CD8-positive, alpha-beta memory T cell (primary cell): ENCODE measurements around the gene SUSD5. TPM values are rescaled to one million over a fixed set of nuclear protein-coding genes. Genes with fewer than 3 reads are reported as not detected.
"Not testable (repeated sequence)": the region's sequence is repeated elsewhere in the genome, so short reads cannot be mapped to it uniquely, and the experiment has no call there.

ENCODE experiments used
- CTCF ChIA-PET: fragments of 350-600 bp; sonication (Branson Sonifier 250); formaldehyde crosslinking; loops from one replicate; lab custom pipeline; 2021; ENCODE audit warnings: antibody characterized with exemption; lab: Charles Lee
- POLR2A ChIA-PET: fragments of 350-600 bp; sonication (Branson Sonifier 250); formaldehyde crosslinking; loops from one replicate; lab custom pipeline; 2021; ENCODE audit warnings: antibody characterized with exemption; lab: Charles Lee
- DNase-seq, 5 donors: peaks; one replicate each; pipeline versions ENCODE4 v3.0.0 to v3.0.0-alpha.2; 2020 to 2022; ENCODE audit warnings: mixed read lengths in 1 of 5
- H3K27ac ChIP-seq: one replicate; pipeline ENCODE4 v1.7.0; 2013; ENCODE audit warnings: low read depth, mild to moderate bottlenecking, low read length, moderate library complexity
- H3K27me3 ChIP-seq: 2 replicates; pipeline ENCODE4 v1.7.0; 2013; ENCODE audit warnings: low read length, mild to moderate bottlenecking; ENCODE audit not compliant: insufficient read depth, poor library complexity, severe bottlenecking
- H3K36me3 ChIP-seq: 2 replicates; pipeline ENCODE4 v1.7.0; 2013; ENCODE audit warnings: mild to moderate bottlenecking, low read length, moderate library complexity; ENCODE audit not compliant: insufficient read depth
- H3K4me1 ChIP-seq: 2 replicates; pipeline ENCODE4 v1.7.0; 2013; ENCODE audit warnings: mild to moderate bottlenecking, low read length, moderate library complexity; ENCODE audit not compliant: insufficient read depth
- H3K4me3 ChIP-seq: 2 replicates; pipeline ENCODE4 v1.7.0; 2013; ENCODE audit warnings: mild to moderate bottlenecking, low read length
- H3K9me3 ChIP-seq: 2 replicates; pipeline ENCODE4 v1.7.0; 2013; ENCODE audit warnings: mild to moderate bottlenecking, low read length
- H3K27ac Mint-ChIP-seq, 8 donors: one replicate each; pipeline ENCODE4 v1.8.0; 2020 to 2021; ENCODE audit warnings: mixed read lengths in 8 of 8, mild to moderate bottlenecking in 6 of 8, inconsistent platforms in 3 of 8, moderate library complexity in 3 of 8
- H3K27me3 Mint-ChIP-seq, 2 donors: one replicate each; pipeline ENCODE4 v1.8.0; 2020 to 2021; ENCODE audit warnings: mixed read lengths in 2 of 2, mild to moderate bottlenecking in 1 of 2, moderate library complexity in 1 of 2
- H3K36me3 Mint-ChIP-seq, 3 donors: one replicate each; pipeline ENCODE4 v1.8.0; 2020 to 2021; ENCODE audit warnings: mixed read lengths in 3 of 3, inconsistent platforms in 1 of 3, mild to moderate bottlenecking in 1 of 3
- H3K4me1 Mint-ChIP-seq, 3 donors: one replicate each; pipeline ENCODE4 v1.8.0; 2020 to 2021; ENCODE audit warnings: mixed read lengths in 3 of 3, inconsistent platforms in 1 of 3, mild to moderate bottlenecking in 1 of 3
- H3K4me3 Mint-ChIP-seq, 7 donors: one replicate each; pipeline ENCODE4 v1.8.0; 2020 to 2021; ENCODE audit warnings: mixed read lengths in 7 of 7, mild to moderate bottlenecking in 6 of 7, moderate library complexity in 4 of 7, inconsistent platforms in 2 of 7
- H3K9me3 Mint-ChIP-seq, 5 donors: one replicate each; pipeline ENCODE4 v1.8.0; 2020 to 2022; ENCODE audit warnings: mixed read lengths in 5 of 5, mild to moderate bottlenecking in 3 of 5, moderate library complexity in 2 of 5, inconsistent platforms in 1 of 5
- polyA plus RNA-seq: library from polyadenylated mRNA; unstranded; fragments of 300-500 nt; fragmentation: Illumina TruSeq; gene quantifications from one replicate; pipeline ENCODE4 v1.2.3, GENCODE V29; 2021
- total RNA-seq, 2 experiments: library from RNA; stranded (reverse); gene quantifications; one replicate each; pipeline ENCODE4 v1.2.3, GENCODE V29; 2021

The SUSD5 gene
- total and polyA plus RNA-seq, 3 experiments from 2014 or later = not detected

DNA sequence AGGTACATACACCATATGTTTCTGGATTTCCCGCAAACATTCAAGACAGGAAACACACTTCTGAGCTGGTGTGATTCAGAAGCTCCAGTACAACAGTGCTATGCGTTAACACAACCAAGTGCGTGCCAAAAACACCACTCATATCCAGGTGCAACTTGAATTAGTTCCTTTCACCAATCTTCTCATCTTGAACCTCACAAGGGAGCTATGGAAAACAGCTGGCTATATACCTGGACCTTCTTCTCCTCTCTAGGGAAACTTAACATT lies 31.3 kb downstream of the SUSD5 start:
- ChIA-PET CTCF (no interaction called here), POLR2A (no interaction called here)
- no peaks in the 10 kb centered on the region for H3K27me3 ChIP-seq
- H3K36me3 ChIP-seq = no peaks in the 10 kb centered on the region
- H3K4me3 ChIP-seq = no peak overlapping the region
- no peak overlapping the region for H3K4me3 Mint-ChIP-seq
- no peak overlapping the region for H3K27ac Mint-ChIP-seq
- no peaks in the 10 kb centered on the region for H3K9me3 ChIP-seq
- no peaks in the 10 kb centered on the region for H3K36me3 Mint-ChIP-seq
- no peak overlapping the region for H3K27ac ChIP-seq
- H3K4me1 ChIP-seq = no peaks in the 10 kb centered on the region
- no peaks in the 10 kb centered on the region for H3K4me1 Mint-ChIP-seq
- DNase-seq = no peak
- peaks cover 3 to 11% (median 9%) of the 10 kb centered on the region in 5 donors for H3K9me3 Mint-ChIP-seq
- peaks cover 4 to 30% of the 10 kb centered on the region in 2 donors for H3K27me3 Mint-ChIP-seq

DNA sequence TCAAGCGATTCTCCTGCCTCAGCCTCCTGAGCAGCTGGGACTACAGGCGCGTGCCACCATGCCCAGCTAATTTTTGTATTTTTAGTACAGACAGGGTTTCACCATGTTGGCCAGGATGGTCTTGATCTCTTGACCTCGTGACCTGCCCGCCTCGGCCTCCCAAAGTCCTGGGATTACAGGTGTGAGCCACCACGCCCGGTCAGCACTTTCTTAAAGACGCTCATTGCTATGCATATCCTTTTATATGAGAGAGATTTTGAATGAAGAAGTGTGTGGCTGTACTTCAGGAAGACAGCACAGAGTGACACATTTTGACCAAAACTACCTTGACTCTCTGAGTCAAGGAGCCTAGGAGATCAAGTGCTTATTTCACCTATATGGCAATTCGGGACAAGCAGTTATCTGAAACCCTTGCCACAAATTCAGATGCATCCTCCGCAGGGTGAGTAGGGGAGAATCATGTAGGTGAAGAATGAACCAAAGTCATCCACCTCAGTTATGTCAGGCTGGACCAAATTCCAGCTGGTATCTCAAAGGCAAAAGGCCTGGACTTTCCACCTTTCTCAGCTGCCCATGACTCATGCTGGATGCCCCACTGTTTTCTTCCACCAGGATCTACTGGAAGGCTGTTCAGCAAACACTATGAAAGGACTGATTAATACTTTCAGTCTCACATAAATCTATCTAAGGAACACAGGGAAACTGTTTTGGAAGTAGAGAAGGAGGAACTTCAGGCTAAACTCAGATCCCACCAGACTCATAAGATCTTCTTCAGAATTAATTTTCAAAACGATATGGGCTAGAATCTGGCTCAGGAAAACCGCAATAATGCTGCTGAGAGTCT lies 31.9 kb downstream of the SUSD5 start:
- H3K4me3 Mint-ChIP-seq = no peak overlapping the region
- peaks cover 3 to 14% (median 10%) of the 10 kb centered on the region in 5 donors for H3K9me3 Mint-ChIP-seq
- CTCF ChIA-PET = no interaction called here
- H3K36me3 Mint-ChIP-seq = peaks cover 0 to 3% (median 0%) of the 10 kb centered on the region in 3 donors
- no peaks in the 10 kb centered on the region for H3K9me3 ChIP-seq
- H3K27ac Mint-ChIP-seq = no peak overlapping the region
- no peak for DNase-seq
- H3K27me3 ChIP-seq = no peaks in the 10 kb centered on the region
- POLR2A ChIA-PET = no interaction called here
- H3K4me1 ChIP-seq = no peaks in the 10 kb centered on the region
- no peak overlapping the region for H3K4me3 ChIP-seq
- H3K4me1 Mint-ChIP-seq = no peaks in the 10 kb centered on the region
- H3K36me3 ChIP-seq = no peaks in the 10 kb centered on the region
- no peak overlapping the region for H3K27ac ChIP-seq
- peaks cover 3 to 30% of the 10 kb centered on the region in 2 donors for H3K27me3 Mint-ChIP-seq

GRCh38 chr3:33184863-33185262 lies 33.7 kb downstream of the SUSD5 start:
- Histone ChIP-seq H3K27ac (no peak overlapping the region), H3K4me1 (no peaks in the 10 kb centered on the region), H3K4me3 (no peak overlapping the region), H3K9me3 (no peaks in the 10 kb centered on the region), H3K27me3 (no peaks in the 10 kb centered on the region), H3K36me3 (no peaks in the 10 kb centered on the region)
- H3K9me3 Mint-ChIP-seq = peaks cover 3 to 14% (median 11%) of the 10 kb centered on the region in 5 donors
- ChIA-PET CTCF (interaction anchor here (1.1 kb wide), 1 partner anchor 53 kb away, joined by 3 read pairs; no protein-coding TSS in a partner anchor), POLR2A (no interaction called here)
- H3K27ac Mint-ChIP-seq = no peak overlapping the region
- no peak overlapping the region for H3K4me3 Mint-ChIP-seq
- peaks cover 5 to 27% of the 10 kb centered on the region in 2 donors for H3K27me3 Mint-ChIP-seq
- H3K4me1 Mint-ChIP-seq = no peaks in the 10 kb centered on the region
- DNase-seq = no peak
- H3K36me3 Mint-ChIP-seq = peaks cover 0 to 3% (median 0%) of the 10 kb centered on the region in 3 donors

DNA sequence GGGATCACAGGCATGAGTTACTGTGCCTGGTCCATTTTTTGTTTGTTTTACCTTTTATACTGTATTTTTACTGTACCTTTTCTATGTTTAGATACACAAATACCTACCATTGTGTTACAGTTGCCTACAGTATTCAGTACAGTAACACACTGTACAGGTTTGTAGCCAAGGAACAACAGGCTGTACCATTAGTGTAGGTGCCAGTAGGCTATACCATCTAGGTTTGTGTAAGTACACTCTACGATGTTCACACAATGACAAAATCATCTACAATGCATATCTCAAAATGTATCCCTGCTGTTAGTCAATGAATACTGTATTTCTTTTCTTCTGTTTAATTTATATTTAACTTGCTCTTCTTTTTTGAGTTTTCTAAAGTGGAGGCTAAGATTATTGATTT lies 37.0 kb downstream of the SUSD5 start:
- H3K9me3 Mint-ChIP-seq = peaks cover 11 to 29% (median 19%) of the 10 kb centered on the region in 5 donors
- H3K9me3 ChIP-seq, H3K4me1 Mint-ChIP-seq, H3K4me1 ChIP-seq, DNase-seq, H3K36me3 ChIP-seq, H3K27me3 ChIP-seq, POLR2A ChIA-PET, H3K4me3 ChIP-seq, H3K4me3 Mint-ChIP-seq, CTCF ChIA-PET, H3K27ac Mint-ChIP-seq, H3K27ac ChIP-seq, H3K36me3 Mint-ChIP-seq: not testable (repeated sequence)
- H3K27me3 Mint-ChIP-seq = peaks cover 5 to 23% of the 10 kb centered on the region in 2 donors

GRCh38 chr3:33181229-33181628 lies 37.4 kb downstream of the SUSD5 start:
- Histone ChIP-seq H3K9me3 (no peaks in the 10 kb centered on the region), H3K36me3 (no peaks in the 10 kb centered on the region), H3K4me1 (no peaks in the 10 kb centered on the region), H3K4me3 (no peak overlapping the region), H3K27ac (no peak overlapping the region), H3K27me3 (no peaks in the 10 kb centered on the region)
- Mint-ChIP-seq H3K36me3 (peaks cover 0 to 8% (median 2%) of the 10 kb centered on the region in 3 donors), H3K4me1 (no peaks in the 10 kb centered on the region), H3K27ac (no peak overlapping the region), H3K4me3 (no peak overlapping the region), H3K9me3 (peaks cover 11 to 29% (median 19%) of the 10 kb centered on the region in 5 donors), H3K27me3 (peaks cover 5 to 21% of the 10 kb centered on the region in 2 donors)
- no peak for DNase-seq
- ChIA-PET POLR2A (no interaction called here), CTCF (no interaction called here)

DNA sequence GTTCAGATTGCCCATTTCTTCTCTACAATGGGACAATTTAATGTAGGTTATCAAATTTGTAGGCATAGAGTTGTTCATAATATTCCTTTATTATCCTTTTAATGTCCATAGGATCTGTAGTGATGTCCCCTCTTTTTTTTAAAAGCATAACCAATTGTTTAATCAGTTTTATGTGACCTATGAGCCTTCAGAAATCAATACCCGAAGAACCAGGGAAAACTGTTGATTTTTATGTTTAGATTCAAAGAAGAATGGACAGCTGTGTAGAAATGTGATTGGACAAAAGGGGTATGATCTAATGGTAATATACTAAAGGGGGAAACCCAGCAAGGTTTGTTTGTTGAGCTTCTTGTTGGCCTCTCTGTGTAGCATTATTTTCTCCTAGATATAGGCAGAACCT lies 39.5 kb downstream of the SUSD5 start:
- Mint-ChIP-seq H3K27me3 (peaks cover 5 to 14% of the 10 kb centered on the region in 2 donors), H3K4me1 (no peaks in the 10 kb centered on the region), H3K27ac (no peak overlapping the region), H3K36me3 (peaks cover 0 to 8% (median 2%) of the 10 kb centered on the region in 3 donors), H3K9me3 (peaks cover 6 to 29% (median 18%) of the 10 kb centered on the region in 5 donors), H3K4me3 (no peak overlapping the region)
- no peaks in the 10 kb centered on the region for H3K9me3 ChIP-seq
- no peaks in the 10 kb centered on the region for H3K36me3 ChIP-seq
- ChIA-PET POLR2A (no interaction called here), CTCF (interaction anchor here (1.5 kb wide), 1 partner anchor 34 kb away, joined by 3 read pairs; no protein-coding TSS in a partner anchor)
- no peaks in the 10 kb centered on the region for H3K4me1 ChIP-seq
- H3K27ac ChIP-seq = no peak overlapping the region
- H3K4me3 ChIP-seq = no peak overlapping the region
- DNase-seq = no peak
- no peaks in the 10 kb centered on the region for H3K27me3 ChIP-seq

DNA sequence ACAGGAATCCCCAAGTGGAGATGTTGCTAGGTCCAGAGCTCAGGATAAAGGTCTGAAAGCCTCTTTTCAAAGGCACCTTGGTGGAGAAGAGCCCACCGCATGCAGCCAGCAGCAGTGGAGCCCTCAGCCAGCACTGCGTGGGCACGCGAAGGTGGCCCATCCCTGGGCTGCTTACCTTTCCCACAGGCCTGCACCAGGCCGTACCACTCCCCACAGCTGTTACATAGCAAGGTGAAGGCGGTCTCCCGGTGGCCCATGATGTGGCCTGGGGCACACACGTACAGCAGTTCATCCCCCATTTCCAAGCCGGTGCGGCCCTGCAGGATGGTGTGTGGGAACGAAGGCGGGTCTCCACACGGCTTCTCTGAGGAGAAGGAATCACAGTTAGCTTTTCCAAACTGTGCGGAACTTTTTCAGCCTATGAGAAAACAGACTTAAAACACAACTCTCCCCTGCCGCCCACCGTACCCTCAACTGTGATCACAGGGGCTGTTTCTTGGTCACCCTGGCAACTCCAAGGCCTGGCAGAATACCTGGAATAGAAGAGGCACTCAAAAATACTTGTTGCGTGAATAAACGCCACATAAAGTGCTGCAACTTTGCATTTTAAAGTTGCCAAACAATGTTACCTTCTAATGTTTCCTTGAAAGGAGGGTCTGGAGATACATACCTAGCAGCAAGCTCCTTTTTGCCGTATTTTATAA lies 43.7 kb downstream of the SUSD5 start:
- Histone ChIP-seq H3K27ac (no peak overlapping the region), H3K9me3 (no peaks in the 10 kb centered on the region), H3K27me3 (no peaks in the 10 kb centered on the region), H3K36me3 (no peaks in the 10 kb centered on the region), H3K4me3 (no peak overlapping the region), H3K4me1 (no peaks in the 10 kb centered on the region)
- Mint-ChIP-seq H3K27me3 (peaks cover 0 to 11% of the 10 kb centered on the region in 2 donors), H3K36me3 (peaks cover 0 to 4% (median 2%) of the 10 kb centered on the region in 3 donors), H3K4me3 (no peak overlapping the region), H3K4me1 (peaks cover 9 to 12% (median 11%) of the 10 kb centered on the region in 3 donors), H3K9me3 (peaks cover 2 to 16% (median 7%) of the 10 kb centered on the region in 5 donors), H3K27ac (no peak overlapping the region)
- CTCF ChIA-PET = no interaction called here
- DNase-seq = no peak
- POLR2A ChIA-PET = no interaction called here

DNA sequence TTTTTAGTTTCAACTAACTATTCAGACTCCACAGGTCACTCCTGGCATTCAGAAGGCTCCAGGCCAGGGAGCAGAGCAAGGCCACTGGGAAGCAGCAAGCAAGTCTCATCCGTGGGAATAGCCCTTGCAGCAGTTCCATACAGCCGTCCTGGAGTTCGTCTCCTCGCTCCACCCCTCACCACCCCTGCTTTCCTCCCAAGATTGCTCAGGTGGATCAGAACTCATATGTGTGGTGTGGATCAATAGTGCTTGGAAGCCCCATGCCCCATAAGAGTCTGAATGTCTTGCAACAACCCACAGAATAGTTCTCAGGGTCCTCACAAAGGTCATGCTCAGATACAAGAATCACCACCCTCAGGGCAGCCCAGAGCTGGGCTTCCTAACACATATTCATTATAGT lies 44.5 kb downstream of the SUSD5 start:
- H3K27ac Mint-ChIP-seq = peak overlapping the region in 1 of 8 donors; percentile 41
- peaks cover 9 to 12% (median 11%) of the 10 kb centered on the region in 3 donors for H3K4me1 Mint-ChIP-seq
- H3K27me3 ChIP-seq = no peaks in the 10 kb centered on the region
- CTCF ChIA-PET = no interaction called here
- DNase-seq = no peak
- no peaks in the 10 kb centered on the region for H3K4me1 ChIP-seq
- POLR2A ChIA-PET = no interaction called here
- no peak overlapping the region for H3K4me3 ChIP-seq
- H3K9me3 ChIP-seq = no peaks in the 10 kb centered on the region
- peaks cover 0 to 6% of the 10 kb centered on the region in 2 donors for H3K27me3 Mint-ChIP-seq
- no peak overlapping the region for H3K27ac ChIP-seq
- peaks cover 0 to 11% (median 1%) of the 10 kb centered on the region in 5 donors for H3K9me3 Mint-ChIP-seq
- H3K36me3 ChIP-seq = no peaks in the 10 kb centered on the region
- peaks cover 0 to 4% (median 2%) of the 10 kb centered on the region in 3 donors for H3K36me3 Mint-ChIP-seq
- H3K4me3 Mint-ChIP-seq = no peak overlapping the region
